Activated naive CD4-positive, alpha-beta T cell treated with anti-CD3 and anti-CD28 coated beads, Interleukin-2, amount 50 U/mL, for 24 hours (primary cell): ENCODE data around the gene MIOS.

Experiments
- H3K27ac Mint-ChIP-seq: one replicate; pipeline ENCODE4 v1.8.0; 2021; ENCODE audit warnings: mild to moderate bottlenecking, mixed read lengths
- H3K27me3 Mint-ChIP-seq: one replicate; pipeline ENCODE4 v1.8.0; 2021; ENCODE audit warnings: mixed read lengths
- H3K36me3 Mint-ChIP-seq: one replicate; pipeline ENCODE4 v1.8.0; 2021; ENCODE audit warnings: mixed read lengths
- H3K4me1 Mint-ChIP-seq: one replicate; pipeline ENCODE4 v1.8.0; 2021; ENCODE audit warnings: mixed read lengths
- H3K4me3 Mint-ChIP-seq: one replicate; pipeline ENCODE4 v1.8.0; 2021; ENCODE audit warnings: mild to moderate bottlenecking, mixed read lengths
- H3K9me3 Mint-ChIP-seq: one replicate; pipeline ENCODE4 v1.8.0; 2021; ENCODE audit warnings: mixed read lengths

The MIOS gene

DNA sequence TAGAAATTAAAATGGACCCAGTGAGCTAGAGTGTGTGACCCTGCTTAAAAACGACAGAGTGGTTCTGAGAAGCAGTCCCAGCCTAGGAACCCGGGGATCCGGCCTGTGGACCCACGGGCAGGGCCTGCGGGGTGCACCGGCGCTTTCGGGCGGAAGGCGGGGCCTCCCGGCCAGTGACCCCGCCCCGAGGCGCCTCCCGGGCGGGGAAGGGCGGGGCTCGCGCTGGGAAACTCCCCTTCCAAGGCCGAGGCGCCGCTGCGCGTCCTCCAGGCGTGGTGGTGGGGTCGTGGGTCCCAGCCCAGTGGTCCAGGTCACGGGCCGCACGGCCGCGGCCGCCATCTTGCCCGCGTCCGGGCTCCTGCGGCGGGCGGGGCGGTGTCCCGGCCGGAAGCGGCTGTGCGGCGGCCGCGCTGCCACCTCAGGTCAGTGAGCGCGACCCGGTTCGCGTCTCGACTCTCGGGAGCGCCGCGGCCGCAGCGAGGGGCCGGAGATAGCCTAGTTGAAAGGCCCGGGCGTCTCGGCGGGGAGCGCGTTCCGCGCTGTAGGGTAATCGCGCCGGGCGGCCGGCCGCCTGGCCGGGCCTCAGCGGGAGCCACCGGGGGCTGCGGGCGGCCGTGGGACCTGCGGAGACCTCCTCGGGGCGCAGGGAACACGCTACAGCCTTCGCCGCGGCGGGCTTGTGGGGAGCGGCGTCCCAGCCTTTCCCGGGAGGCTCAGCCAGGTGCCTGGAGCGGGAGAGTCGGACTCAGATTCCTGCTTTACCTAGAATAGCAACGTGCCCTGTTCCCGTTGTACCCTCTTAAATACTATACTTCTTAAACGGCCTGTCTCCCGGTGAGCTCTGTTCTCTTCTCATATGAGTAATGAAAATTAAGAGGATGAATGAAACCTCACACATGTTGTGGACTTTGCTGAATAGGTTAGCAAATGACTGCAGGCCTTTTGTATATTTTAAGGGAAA, at the start of gene MIOS:
Gene MIOS (plus strand): TSS at position 234 of the 961 bp plus-strand sequence. CDS start 5,592 bp downstream, outside the sequence.
- H3K4me1 Mint-ChIP-seq = peaks cover 36% of the 10 kb centered on the region
- H3K27me3 Mint-ChIP-seq = no peaks in the 10 kb centered on the region
- H3K36me3 Mint-ChIP-seq = peaks cover 11% of the 10 kb centered on the region
- H3K4me3 Mint-ChIP-seq = peak within 1 kb of the TSS; percentile 93
- no peaks in the 10 kb centered on the region for H3K9me3 Mint-ChIP-seq
- peak within 1 kb of the TSS; percentile 92 for H3K27ac Mint-ChIP-seq

DNA sequence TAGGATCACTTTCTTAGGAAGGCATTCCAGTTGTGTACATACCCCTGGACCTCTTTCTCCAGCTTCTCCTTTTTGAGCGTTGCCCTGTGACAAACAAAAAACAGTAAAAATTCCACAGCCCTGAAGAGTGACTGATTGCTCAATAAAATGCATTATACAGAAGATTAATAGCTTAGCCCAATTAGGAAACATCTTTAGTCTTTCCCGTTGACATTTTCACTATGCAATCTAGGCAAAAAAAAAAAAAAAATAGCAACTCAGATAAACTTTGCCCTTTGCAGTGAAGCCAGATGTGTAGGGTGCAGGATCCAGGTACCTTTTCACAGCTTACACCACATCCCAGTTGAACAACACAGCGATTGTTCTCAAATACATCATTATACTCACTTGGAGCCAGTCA, 48.9 kb upstream of the MIOS start:
- no peaks in the 10 kb centered on the region for H3K27me3 Mint-ChIP-seq
- H3K27ac Mint-ChIP-seq = no peak overlapping the region
- H3K9me3 Mint-ChIP-seq = no peaks in the 10 kb centered on the region
- H3K36me3 Mint-ChIP-seq = no peaks in the 10 kb centered on the region
- H3K4me1 Mint-ChIP-seq = no peaks in the 10 kb centered on the region
- no peak overlapping the region for H3K4me3 Mint-ChIP-seq

DNA sequence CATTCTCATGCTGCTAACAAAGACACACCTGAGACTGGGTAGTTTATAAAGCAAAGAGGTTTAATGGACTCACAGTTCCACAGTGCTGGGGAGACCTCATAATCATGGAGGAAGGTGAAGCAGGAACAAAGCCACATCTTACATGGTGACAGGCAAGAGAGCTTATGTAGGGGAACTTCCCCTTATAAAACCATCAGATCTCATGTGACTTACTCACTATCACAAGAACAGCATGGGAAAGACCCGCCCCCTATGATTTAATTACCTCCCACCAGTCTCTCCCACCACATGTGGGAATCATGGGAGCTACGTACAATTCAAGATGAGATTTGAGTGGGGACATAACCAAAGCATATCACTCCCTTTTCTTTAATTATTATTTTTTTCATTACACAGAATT, 47.6 kb upstream of the MIOS start:
- Mint-ChIP-seq H3K4me3 (no peak overlapping the region), H3K36me3 (no peaks in the 10 kb centered on the region), H3K27ac (no peak overlapping the region), H3K9me3 (no peaks in the 10 kb centered on the region), H3K27me3 (no peaks in the 10 kb centered on the region), H3K4me1 (no peaks in the 10 kb centered on the region)

DNA sequence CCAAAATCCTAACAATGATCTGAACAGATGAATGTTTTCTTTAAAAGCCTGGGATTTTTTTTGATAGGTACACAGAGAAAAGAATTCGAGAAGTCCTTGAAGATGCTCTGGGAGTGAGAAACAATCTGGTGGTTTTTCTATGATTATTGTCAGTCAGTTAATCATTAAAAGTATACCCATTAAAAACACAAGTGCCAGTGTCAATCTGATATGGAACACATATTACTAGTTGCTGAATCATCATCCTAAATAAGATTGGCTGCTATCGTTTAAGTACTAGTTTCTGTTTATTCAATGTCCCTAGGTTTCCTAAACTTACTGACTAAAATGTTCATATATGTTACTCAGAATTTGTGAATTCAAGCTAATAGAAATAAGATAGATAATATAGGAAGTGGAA, 47.2 kb upstream of the MIOS start:
- Mint-ChIP-seq H3K9me3 (no peaks in the 10 kb centered on the region), H3K27me3 (no peaks in the 10 kb centered on the region), H3K4me3 (no peak overlapping the region), H3K36me3 (no peaks in the 10 kb centered on the region), H3K27ac (no peak overlapping the region), H3K4me1 (no peaks in the 10 kb centered on the region)

DNA sequence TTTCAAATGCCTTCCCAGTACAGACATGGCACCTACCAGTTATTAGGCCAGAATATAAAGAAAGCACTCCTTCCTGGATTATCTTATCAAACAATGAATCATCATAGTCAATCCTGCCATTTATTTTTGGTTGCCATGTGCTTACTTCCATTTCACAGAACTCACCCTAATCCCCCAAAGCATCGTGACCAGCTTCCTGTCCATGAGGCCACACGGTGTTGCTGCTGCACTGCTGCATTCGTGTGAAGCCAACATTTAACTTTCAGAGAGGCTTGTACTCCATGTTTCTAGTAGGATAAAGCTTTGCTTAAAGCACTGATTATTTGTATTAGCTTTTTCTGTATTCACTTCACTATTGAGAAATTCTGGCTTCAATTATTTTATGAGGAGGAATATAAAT, 45.4 kb upstream of the MIOS start:
- no peak overlapping the region for H3K4me3 Mint-ChIP-seq

DNA sequence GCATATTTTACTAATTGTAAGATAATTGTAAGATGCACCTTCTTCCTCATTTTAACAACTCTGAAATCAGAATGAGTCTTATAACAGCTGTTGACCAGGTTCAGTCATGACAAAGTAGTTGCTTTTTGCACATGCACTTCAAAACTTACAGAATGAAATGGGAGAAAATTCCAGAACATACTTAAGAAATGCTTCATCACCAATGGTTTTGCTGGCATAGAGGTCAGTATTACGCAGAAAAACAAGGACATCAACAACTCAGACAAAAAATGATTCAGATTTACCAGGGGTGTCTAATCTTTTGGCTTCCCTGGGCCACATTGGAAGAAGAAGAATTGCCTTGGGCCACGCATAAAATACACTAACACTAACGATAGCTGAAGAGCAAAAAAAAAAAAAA, 44.3 kb upstream of the MIOS start:
- no peak overlapping the region for H3K4me3 Mint-ChIP-seq
- no peaks in the 10 kb centered on the region for H3K9me3 Mint-ChIP-seq
- H3K4me1 Mint-ChIP-seq = no peaks in the 10 kb centered on the region
- H3K36me3 Mint-ChIP-seq = no peaks in the 10 kb centered on the region
- no peaks in the 10 kb centered on the region for H3K27me3 Mint-ChIP-seq
- H3K27ac Mint-ChIP-seq = no peak overlapping the region

More for the DNA sequence above, 45.4 kb upstream of the MIOS start:
- Mint-ChIP-seq H3K4me1 (no peaks in the 10 kb centered on the region), H3K27ac (no peak overlapping the region), H3K27me3 (no peaks in the 10 kb centered on the region), H3K36me3 (no peaks in the 10 kb centered on the region), H3K9me3 (no peaks in the 10 kb centered on the region)

DNA sequence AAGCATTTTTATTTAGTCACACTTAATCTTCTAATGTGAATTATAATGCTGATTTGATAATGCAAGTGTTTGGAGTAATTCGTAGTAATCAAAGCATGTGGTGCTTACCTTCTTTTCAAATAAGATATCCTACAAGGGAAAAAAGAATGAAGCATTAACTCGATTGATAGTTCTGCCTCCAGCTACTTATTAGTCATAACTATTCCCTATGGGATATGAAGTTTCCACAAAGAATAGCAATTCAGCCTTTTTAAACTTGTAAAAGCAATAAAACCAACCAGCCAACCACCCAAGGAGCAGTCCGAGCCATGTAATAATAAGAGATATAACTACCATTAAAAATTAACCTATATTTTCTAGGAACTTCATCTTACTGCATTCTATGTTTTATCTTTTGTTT, 42.6 kb upstream of the MIOS start:
- H3K36me3 Mint-ChIP-seq = no peaks in the 10 kb centered on the region
- H3K4me1 Mint-ChIP-seq = no peaks in the 10 kb centered on the region
- H3K9me3 Mint-ChIP-seq = no peaks in the 10 kb centered on the region
- H3K27me3 Mint-ChIP-seq = no peaks in the 10 kb centered on the region
- no peak overlapping the region for H3K4me3 Mint-ChIP-seq
- H3K27ac Mint-ChIP-seq = no peak overlapping the region

DNA sequence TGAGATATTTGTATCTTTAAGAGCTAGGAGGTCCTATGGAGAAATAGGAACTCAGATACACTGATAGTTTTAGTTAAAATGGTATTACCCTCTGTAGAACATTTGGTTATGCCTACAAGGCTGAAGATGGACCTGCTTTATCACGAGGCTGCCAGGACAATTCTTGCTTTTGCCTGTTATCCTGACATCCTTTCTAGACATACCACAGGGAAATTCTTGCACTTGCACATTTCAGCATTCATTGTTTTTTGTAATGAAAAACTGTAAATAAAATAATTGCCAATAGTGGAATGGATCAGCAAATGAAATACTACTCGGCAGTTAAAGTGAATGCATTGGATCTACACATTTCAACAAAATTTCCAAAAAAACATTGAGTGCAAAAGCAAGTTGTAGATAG, 40.7 kb upstream of the MIOS start:
- no peaks in the 10 kb centered on the region for H3K9me3 Mint-ChIP-seq
- H3K4me3 Mint-ChIP-seq = no peak overlapping the region
- H3K27ac Mint-ChIP-seq = no peak overlapping the region
- H3K4me1 Mint-ChIP-seq = no peaks in the 10 kb centered on the region
- no peaks in the 10 kb centered on the region for H3K36me3 Mint-ChIP-seq
- H3K27me3 Mint-ChIP-seq = no peaks in the 10 kb centered on the region

DNA sequence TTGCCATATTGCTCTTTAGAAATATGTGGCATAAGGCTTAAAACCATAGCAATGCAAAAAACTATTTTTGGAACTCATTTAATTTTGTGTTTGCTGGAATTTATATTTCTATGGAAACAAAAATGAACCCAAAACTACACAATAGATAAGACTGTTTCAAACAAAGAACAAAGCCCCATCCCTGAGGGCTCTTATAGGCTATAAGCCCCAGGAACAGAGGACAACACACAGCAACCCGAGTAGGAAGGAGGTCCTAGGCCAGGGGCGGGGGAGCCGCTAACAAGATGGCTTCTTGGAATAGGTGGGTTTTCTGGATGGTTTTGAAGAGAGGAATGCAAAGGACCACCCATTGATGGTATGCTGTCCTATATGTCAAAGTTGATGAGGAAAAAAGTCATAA, 39.6 kb upstream of the MIOS start:
- Mint-ChIP-seq H3K36me3 (no peaks in the 10 kb centered on the region), H3K27me3 (no peaks in the 10 kb centered on the region), H3K4me1 (no peaks in the 10 kb centered on the region), H3K9me3 (no peaks in the 10 kb centered on the region), H3K27ac (no peak overlapping the region), H3K4me3 (no peak overlapping the region)

DNA sequence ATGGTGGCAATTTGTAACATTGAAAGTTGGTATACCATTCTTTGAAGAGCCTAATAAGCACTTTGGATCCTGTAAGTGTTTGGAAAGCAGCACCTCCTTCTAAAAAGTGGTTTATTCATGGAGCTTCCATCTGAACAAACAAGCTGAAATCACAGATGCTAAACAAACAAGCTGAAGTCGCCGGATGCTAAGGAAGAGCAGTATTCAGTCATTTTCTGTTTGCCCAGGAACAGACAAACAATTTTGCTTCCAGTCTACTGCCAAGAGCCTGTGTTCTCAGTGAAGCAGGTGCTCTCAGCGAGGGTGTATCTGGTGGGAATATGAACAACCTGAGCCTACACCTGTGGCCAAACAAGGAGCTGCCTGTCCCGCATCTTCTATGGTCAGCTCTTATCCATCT, 37.4 kb upstream of the MIOS start:
- no peak overlapping the region for H3K4me3 Mint-ChIP-seq
- H3K36me3 Mint-ChIP-seq = no peaks in the 10 kb centered on the region
- H3K27me3 Mint-ChIP-seq = peaks cover 3% of the 10 kb centered on the region
- H3K9me3 Mint-ChIP-seq = no peaks in the 10 kb centered on the region
- H3K27ac Mint-ChIP-seq = no peak overlapping the region
- no peaks in the 10 kb centered on the region for H3K4me1 Mint-ChIP-seq

DNA sequence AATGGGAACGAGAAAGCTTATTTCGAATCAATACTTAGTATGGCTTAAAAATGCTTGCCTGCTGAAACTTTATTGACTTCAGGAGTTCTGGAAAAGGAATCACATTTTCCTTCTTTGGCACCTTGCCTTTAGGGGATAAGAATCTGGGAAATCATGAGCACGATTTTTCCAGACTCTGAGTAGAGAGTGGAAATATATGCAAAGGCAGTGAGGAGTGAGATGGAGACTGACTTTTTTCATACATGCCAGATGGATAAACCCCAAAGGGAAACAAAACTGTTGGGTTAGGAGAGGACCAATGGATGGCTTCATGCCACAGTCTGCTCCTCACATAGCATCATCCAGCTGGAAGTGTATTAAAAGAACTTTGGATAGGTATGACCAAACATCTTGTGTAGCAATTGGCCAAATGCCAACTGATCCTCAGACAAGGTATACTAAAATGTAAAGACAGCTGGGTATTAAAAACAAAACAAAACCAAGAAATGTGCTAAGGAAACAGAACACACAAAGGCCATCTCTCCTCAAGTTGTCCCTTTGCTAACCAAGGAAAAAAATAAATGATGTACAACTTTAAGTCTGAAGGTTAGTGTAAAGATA, 32.8 kb upstream of the MIOS start:
- Mint-ChIP-seq H3K36me3 (no peaks in the 10 kb centered on the region), H3K9me3 (no peaks in the 10 kb centered on the region), H3K4me3 (no peak overlapping the region), H3K27ac (no peak overlapping the region), H3K27me3 (peaks cover 3% of the 10 kb centered on the region), H3K4me1 (no peaks in the 10 kb centered on the region)

DNA sequence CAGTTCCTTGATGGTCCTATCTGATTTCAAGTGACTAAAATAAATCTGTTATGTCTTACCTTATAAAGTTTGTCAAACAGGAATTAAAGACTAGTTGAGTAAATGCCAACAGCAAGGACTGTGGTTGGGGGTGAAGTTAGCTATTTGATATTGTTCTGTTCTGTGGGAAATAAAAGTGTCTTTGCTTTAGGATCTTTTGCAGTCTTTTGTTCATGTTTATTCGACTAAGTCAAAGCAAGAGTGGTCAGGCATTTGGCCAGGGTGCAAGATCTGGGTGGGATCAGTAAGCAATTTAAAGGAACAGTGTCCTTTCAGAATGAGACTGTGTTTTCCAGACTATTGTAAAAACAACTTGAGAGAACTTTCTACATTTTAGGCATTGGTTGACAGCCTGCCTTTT, 31.0 kb upstream of the MIOS start, which contains the start of gene COL28A1:
Gene COL28A1 (minus strand): TSS at position 183 of the 400 bp plus-strand sequence. CDS start 2,998 bp downstream, outside the sequence.
- Mint-ChIP-seq H3K9me3 (no peaks in the 10 kb centered on the region), H3K4me1 (no peaks in the 10 kb centered on the region), H3K27me3 (peaks cover 3% of the 10 kb centered on the region), H3K4me3 (no peak within 1 kb of the TSS), H3K27ac (no peak within 1 kb of the TSS), H3K36me3 (no peaks in the 10 kb centered on the region)

DNA sequence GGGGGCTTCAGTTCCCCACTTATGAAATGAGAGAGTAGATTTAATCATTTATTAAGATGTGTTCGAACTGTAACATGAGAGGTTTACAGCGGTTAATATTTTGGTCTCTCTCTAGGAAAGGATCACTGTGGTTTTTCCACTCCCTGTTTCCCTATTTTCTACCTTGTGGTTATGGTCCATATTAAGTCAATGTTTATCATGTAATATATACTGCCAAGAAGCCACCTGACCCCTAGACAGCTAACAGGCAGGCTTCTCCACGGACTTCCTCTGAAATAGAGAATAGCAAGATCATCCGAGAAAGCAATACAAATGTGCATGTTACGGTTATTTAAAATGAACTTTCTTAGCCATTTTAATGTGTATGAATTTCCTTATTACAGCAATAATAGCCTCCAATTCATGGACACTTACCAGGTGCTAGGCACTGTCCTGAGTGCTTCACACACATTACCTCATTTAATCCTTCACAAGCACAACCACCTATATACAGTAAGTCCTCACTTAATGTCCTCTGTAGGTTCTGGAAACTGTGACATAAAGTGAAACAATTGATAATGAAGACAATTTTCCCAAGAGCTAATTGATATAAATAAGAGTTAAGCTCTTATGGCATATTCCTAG, 30.2 kb upstream of the MIOS start:
- H3K4me3 Mint-ChIP-seq = no peak overlapping the region
- no peaks in the 10 kb centered on the region for H3K9me3 Mint-ChIP-seq
- H3K27me3 Mint-ChIP-seq = peaks cover 3% of the 10 kb centered on the region
- H3K4me1 Mint-ChIP-seq = no peaks in the 10 kb centered on the region
- H3K36me3 Mint-ChIP-seq = no peaks in the 10 kb centered on the region
- H3K27ac Mint-ChIP-seq = no peak overlapping the region

DNA sequence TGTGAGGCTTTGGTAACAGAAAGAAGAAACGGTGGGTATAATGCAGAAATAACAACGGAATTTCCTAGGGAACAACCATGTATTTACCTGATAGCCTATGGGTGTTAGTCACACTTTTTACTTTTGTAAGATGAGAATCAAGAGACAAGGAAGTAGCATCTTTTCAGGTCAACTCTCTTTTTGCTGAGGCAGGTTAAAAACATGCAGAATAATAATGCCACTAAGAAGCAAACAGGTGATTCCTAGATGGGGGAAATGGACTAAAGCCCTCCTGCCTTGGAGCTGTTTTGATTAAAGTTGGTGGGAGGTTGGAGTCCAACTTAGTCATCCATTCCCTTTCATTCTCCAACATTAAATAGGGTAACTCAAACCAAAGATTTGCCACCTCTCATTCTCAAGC, 29.0 kb upstream of the MIOS start:
- no peak overlapping the region for H3K27ac Mint-ChIP-seq
- no peaks in the 10 kb centered on the region for H3K4me1 Mint-ChIP-seq
- H3K4me3 Mint-ChIP-seq = no peak overlapping the region
- no peaks in the 10 kb centered on the region for H3K9me3 Mint-ChIP-seq
- H3K27me3 Mint-ChIP-seq = peaks cover 3% of the 10 kb centered on the region
- no peaks in the 10 kb centered on the region for H3K36me3 Mint-ChIP-seq

DNA sequence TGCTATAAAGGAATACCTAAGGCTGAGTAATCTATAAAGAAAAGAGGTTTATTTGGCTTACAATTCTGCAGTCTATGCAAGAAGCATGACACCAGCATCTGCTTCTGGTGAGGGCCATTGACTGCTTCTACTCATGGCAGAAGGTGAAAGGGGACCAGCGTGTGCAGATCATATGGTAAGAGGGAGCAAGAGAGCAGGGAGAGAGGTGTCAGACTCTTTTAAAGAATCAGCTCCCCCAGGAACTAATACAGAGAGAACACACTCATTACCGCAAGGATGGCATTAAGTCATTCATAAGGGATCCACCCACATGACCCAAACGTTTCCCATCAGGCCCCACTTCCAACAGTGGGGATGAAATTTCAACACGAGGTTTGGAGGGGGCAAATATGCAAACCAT, 27.5 kb upstream of the MIOS start:
- Mint-ChIP-seq H3K4me1 (no peaks in the 10 kb centered on the region), H3K9me3 (no peaks in the 10 kb centered on the region), H3K27ac (no peak overlapping the region), H3K36me3 (no peaks in the 10 kb centered on the region), H3K27me3 (no peaks in the 10 kb centered on the region), H3K4me3 (no peak overlapping the region)

DNA sequence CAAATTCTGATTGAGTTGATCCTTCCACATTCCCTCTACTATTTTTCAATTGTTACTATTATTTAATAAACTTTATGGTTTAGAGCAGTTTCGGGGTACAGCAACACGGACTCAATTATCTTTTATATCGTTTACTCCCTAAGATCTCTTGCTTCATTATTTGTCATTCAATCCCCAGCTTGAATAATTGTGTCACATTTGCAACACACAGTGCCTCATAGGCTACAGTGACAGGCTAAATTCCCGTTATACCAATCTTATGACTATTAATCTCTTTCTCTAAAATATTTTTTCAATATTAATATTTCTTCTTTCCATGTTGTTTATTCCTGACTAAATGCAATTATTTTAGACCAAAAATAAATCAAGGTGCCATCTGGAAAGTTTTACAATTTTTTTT, 27.0 kb upstream of the MIOS start:
- no peak overlapping the region for H3K4me3 Mint-ChIP-seq
- no peaks in the 10 kb centered on the region for H3K4me1 Mint-ChIP-seq
- H3K36me3 Mint-ChIP-seq = no peaks in the 10 kb centered on the region
- H3K27ac Mint-ChIP-seq = no peak overlapping the region
- no peaks in the 10 kb centered on the region for H3K27me3 Mint-ChIP-seq
- H3K9me3 Mint-ChIP-seq = no peaks in the 10 kb centered on the region
